Activated naive CD8-positive, alpha-beta T cell treated with anti-CD3 and anti-CD28 coated beads, Interleukin-2, amount 50 U/mL, for 16 hours (primary cell): ENCODE data around the gene LAMB1.

Source experiments
- DNase-seq: peaks from one replicate; pipeline ENCODE4 v3.0.0-alpha.2; 2020; ENCODE audit warnings: low read depth, low spot score

The LAMB1 gene

DNA sequence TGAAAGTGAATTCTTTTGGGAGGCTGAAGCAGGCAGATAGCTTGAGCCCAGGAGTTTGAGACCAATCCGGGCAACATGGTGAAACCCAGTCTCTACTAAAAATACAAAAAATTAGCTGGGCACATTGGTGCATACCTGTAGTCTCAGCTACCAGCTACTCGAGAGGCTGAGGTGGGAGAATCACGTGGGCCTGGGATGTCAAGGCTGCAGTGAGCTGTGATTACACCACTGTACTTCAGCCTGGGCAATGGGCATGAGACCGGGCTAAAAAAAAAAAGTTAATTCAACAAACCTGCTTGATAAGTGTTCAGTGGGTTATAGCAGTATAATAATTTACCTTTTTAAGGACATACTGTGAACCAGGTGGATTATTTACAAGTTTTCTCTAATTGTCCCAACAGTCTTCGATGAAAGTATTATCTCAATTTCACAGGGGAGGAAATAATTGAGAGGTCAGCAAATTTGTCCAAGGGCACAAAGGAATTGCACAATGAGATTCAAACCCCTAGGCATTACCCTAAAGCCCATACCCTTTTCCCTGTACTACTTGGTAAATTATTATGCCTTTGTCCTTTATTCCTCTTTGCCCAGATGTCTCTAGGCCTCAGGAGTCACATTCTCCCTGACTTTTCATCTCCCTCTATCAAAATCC is 125.1 kb downstream of the LAMB1 start:
- no peak for DNase-seq

DNA sequence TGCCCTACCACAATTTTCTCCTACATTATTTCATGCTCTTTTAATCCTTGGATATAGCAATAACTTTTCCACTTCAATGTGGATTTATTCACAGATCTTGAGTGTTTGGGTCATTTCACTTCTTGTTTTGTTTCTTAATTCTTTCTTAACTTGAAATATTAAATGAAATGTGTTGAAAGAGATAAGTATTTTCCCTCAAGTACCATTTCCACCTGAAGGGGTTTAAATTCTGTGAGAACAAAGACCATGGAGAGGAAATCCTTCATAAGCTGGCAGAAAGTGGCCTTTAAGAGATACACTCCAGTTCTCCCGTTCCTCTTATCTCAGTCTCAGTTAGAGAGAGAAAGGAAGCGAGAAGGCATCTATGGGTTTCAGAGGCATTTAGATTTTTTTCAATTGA is 126.0 kb downstream of the LAMB1 start:
- DNase-seq, result no peak

- DNase-seq, result no peak
Measured at GRCh38 chr7:107874605-107875446, 128.1 kb downstream of the LAMB1 start.

- no peak for DNase-seq
Measured at GRCh38 chr7:107874111-107874510, 128.8 kb downstream of the LAMB1 start.
